ENCODE measurements around the gene PTGIS.

PTGIS gene

GRCh38 chr20:49529470-49529869 lies 38.5 kb downstream of the PTGIS start:
- no peak for DNase-seq (ENCODE audit: low read depth)

DNA sequence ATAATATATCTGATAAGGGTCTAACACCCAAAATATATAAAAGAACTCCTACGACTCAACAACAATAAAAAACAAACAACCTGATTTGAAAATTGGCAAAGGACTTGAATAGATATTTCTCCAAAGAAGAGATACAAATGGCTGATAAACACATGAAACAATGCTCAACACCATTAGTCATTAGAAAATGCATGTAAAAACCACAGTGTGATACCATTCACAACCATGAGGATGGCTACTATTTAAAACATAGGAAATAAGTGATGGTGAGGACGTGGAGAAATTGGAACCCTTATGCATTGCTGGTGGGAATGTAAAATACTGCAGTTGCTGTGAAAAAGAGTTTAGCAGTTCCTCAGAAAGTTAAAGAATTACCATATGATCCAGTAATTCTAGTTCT lies 41.4 kb downstream of the PTGIS start:
- no peak for DNase-seq (ENCODE audit: low read depth)

DNA sequence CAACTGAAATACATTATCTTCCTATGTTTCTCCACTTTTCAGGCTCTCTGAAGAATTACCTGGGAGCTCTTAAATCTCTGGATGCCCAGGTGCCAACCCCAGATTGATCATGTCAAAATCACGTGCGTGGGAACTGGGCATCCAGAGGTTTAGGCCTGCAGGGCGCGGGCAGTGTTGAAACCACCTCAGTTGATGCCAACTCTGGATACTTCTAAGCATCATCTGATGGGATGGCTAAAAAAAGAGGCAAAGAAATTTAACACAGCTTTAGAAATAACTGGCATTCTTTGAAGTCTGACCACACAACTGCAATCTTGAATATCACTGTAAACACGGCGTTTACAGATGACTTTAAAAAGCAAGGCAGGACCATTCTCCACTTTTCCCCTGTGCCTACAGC lies 41.9 kb downstream of the PTGIS start:
- DNase-seq (ENCODE audit: low read depth) = no peak

DNA sequence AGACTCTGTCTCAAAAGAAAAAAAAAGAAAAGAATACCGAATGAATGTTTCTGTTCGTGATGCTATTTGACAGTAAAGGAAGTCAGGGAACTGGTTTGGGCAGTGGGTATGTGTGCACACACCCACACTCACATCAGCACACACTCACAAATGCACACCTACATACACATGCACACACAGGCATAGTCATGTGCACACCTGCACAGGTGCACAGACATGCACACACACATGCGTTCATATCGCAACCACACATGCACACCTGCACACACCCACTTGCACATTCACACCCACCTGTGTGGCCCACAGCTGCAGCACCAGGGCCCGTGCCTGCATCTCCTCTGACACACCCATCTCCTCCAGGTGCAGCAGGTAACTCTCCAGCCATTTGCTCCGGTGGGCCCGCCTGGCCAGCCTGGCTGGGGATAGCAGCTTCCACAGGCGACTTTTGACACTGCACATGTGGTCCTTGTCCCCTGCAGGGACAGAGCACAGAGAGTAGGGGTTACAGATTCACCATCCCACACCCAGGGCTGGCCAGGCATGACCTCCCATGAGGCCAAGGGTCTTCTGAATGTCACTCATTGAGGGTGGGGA lies 44.1 kb downstream of the PTGIS start:
- no peak for DNase-seq (ENCODE audit: low read depth)

DNA sequence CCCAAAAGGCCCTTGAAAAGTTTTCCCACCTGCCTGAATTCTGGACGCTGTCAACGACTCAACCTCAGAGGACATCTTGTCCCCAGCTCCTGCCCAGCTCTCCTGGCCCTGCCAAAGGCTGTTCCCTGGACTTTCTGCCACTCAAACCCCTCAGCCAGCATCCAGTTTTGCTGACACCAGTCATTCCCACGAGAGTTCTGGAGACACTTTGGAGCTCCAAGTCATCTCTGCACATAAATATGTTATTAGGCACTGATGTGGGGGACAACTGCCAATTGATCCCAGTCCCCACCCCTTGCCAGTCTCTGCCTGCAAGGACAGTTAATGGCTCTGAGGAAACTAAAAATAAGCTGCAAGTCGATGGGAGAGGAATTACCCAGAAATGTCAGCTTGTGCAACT lies 46.6 kb downstream of the PTGIS start:
- no peak for DNase-seq (ENCODE audit: low read depth)

- DNase-seq (ENCODE audit: low read depth) = no peak
Measured at GRCh38 chr20:49519777-49520359, 48.1 kb downstream of the PTGIS start.

GRCh38 chr20:49519212-49519712 lies 48.7 kb downstream of the PTGIS start:
- no peak for DNase-seq (ENCODE audit: low read depth)

- no peak for DNase-seq (ENCODE audit: low read depth)
Measured at GRCh38 chr20:49518576-49518975, 49.4 kb downstream of the PTGIS start.

DNA sequence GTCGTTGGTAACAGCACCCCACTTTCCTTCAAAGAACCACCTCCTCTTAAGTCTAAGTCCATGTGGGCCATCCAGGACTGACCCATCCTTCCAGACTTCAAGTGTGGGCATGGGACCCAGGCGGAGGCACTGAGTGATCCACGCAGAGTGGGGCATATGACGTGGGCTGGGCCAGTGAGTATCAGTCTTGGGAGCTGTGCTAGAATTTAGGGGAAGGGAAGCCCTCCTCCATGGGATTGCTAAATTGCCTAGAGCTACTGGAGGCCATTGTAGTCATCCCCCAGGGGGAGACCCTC lies 50.2 kb downstream of the PTGIS start:
- DNase-seq (ENCODE audit: low read depth) = no peak

DNA sequence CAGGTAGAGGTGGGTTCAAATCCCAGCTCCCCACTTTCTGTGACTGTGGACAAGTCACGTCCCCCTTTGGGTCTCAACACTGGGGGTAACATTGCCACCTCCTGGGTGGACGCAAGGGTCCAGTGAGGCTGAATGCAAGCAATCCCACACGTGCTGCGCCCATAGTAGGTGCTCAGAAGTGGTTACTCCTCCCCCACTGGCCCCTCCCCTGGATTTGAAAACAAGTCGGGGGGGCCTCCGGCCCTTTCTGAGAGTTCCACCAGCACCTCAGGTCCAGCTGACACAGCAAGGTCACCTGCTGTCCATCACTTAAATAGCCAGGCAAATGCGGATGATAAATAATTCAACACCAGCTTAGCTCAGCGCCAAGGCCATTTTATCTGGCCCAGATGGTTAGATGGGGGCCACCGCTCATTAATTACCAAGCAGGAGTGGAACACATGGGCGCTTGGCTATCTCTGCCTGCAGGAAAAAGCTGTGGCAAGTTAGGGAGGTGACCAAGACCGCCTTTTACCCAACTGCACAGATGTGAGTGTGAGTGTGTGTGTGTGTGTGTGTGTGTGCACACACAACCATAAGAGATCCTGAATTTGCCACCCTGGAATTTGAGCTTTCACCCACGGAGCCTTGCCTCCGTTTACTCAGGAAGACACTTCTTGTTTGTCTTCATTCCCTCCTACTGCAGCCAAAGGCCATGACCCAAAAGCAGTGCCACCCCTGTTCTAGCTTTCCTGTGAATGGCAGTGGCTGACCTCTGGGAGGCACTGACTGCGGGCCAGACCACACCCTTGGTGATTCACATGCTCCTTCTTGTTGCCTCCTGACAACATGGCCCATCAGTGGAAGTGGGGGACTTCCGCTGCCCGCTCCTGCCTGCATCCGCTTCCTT lies 50.8 kb downstream of the PTGIS start:
- DNase-seq (ENCODE audit: low read depth) = no peak

DNA sequence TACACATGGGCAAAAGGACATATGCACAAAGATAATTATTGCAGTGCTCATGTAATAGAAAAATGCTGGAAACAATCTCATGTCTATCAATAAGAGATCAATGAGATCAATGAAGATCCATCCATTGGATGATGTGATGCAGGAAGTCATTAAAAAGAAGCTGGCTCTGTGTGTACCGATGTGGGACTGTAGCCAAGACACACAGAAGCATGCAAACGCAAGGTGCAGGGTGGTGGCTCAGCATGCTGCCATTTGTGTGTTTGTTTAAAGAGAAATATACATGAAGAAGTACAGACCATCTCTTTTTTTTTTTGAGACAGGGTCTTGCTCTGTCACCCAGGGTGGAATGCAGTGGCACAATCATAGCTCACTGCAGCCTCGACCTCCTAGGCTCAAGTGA lies 52.4 kb downstream of the PTGIS start:
- DNase-seq (ENCODE audit: low read depth) = no peak

- DNase-seq (ENCODE audit: low read depth) = no peak
Measured at GRCh38 chr20:49513517-49513916, 54.4 kb downstream of the PTGIS start.

GRCh38 chr20:49513009-49513408 lies 54.9 kb downstream of the PTGIS start:
- no peak for DNase-seq (ENCODE audit: low read depth)

DNA sequence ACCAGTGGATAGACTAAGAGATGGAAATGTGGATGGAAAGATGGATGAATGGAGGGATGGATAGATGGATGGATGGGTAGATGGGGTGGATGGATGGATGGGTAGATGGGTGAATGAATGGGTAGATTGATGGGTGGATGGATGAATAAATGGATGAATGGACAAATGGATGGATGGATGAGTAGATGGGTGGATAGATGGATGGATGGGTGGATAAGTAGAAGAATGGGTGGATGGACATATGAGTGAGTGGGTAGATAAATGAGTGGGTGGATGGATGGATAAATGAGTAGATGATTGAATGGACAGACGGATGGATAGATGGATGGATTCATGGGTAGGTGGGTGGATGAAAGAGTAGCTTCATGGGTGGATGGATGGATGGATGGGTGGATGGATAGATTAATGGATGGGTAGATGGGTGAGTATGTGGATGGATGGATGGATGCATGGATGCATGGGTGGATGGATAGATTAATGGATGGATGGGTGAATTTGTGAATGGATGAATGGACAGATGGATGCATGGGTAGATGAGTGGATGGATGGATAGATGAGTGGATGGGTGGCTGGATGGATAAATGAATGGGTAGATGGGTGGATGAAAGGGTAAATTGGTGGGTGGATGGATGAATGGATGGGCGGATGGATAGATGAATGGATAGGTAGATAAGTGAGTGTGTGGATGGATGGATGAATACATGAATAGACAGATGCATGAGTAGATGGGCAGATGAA lies 56.0 kb downstream of the PTGIS start:
- DNase-seq (ENCODE audit: low read depth) = no peak

DNA sequence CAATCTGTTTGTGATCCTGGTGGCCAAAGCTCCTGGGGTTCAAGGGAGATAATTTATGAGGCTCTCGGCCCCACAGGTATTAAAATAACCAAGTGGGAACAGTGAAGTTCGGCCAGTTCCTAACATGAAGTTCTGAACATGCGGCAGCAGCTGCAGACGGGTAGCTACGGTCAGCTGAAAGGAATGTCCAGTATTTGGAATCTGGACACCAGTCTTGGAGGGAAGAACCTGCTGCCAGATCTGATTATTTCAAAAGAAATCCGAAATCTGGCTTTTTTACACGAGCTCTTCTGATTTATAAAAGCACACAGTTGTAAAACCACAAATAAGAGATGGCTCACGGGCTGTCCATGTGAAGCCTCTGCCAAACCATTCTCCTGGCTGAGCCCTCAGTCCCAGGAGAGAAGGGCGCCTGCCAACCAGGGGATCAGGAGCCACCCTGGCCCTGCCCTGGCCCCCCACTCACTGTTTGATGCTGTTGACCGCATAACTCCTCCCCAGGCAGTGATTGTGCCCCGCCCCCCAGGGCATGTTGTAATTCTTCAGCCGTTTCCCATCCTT lies 57.3 kb downstream of the PTGIS start:
- DNase-seq (ENCODE audit: low read depth) = no peak

DNA sequence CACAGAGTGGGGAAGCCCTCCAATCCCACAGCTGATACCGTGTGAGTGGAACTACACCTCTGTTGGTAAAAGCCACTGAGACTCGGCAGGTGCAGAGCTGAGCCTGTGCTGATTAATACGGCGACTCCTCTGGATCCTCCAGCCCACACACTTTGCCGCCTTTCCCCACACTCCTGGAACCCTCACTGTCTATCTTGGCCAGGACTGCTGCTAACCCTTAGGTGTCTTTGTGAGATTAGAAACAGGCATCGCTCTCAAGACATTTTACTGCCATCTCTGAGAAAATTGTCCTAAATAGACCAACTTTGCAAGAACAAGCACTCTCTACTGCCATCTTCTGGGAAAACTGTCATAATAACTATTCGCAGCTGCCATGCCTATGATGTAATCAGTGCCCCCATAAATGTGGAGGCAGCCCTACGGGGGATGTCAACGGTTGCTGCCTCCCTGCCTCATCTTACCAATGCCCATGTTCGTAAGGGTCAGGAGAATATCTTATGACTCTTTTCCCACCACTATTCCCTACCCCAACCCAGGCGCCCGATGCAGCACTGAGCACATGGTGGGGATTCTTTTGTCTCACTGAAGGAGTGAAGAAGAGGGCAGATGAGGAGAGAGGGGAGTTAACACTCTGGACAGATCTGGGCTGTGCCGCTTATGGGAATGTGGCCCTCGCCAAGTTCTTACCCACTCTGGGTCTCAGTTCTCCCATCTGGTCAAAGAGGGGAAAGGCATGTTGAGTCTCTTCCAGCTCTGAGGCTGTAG lies 59.3 kb downstream of the PTGIS start:
- no peak for DNase-seq (ENCODE audit: low read depth)

GRCh38 chr20:49507741-49508434 lies 60.0 kb downstream of the PTGIS start:
- no peak for DNase-seq (ENCODE audit: low read depth)

GRCh38 chr20:49505518-49505917 lies 62.4 kb downstream of the PTGIS start:
- no peak for DNase-seq (ENCODE audit: low read depth)

GRCh38 chr20:49503176-49503575 lies 64.8 kb downstream of the PTGIS start:
- DNase-seq (ENCODE audit: low read depth) = no peak

- DNase-seq (ENCODE audit: low read depth) = no peak
Measured at GRCh38 chr20:49501917-49502316, 66.0 kb downstream of the PTGIS start.

GRCh38 chr20:49497398-49497669 lies 70.6 kb downstream of the PTGIS start:
- DNase-seq (ENCODE audit: low read depth) = no peak

Measured in activated T-helper 1 cell treated with Interleukin-2 at 50 U/mL for 16 hours (primary cell).